Measurements from ENCODE around the gene OR14J1. TPM values are rescaled to one million over a fixed set of nuclear protein-coding genes. Genes with fewer than 3 reads are reported as not detected.

OR14J1 gene
- total RNA-seq, 2 donors from 2014 or later, result not detected

- no peaks in the 10 kb centered on the region for H3K36me3 Mint-ChIP-seq (ENCODE audit: low read depth)
- ATAC-seq (replicated peaks), result no peak
- H3K4me1 Mint-ChIP-seq, result no peaks in the 10 kb centered on the region
- no peak overlapping the region for H3K27ac Mint-ChIP-seq
- H3K4me3 Mint-ChIP-seq, result no peak overlapping the region
- H3K9me3 Mint-ChIP-seq, result peaks cover 7% of the 10 kb centered on the region
- H3K27me3 Mint-ChIP-seq, result peaks cover 52% of the 10 kb centered on the region
Observed at GRCh38 chr6:29355603-29356002, 54.1 kb downstream of the OR14J1 start.

Other genes with a start within 250 kb of the OR14J1 start
- not detected for gene OR2B3, start 214.4 kb upstream of the OR14J1 start, total RNA-seq
- not detected for gene OR2J1, start 202.2 kb upstream of the OR14J1 start, total RNA-seq
- not detected for gene OR2J3, start 193.6 kb upstream of the OR14J1 start, total RNA-seq
- gene OR2J2, start 130.8 kb upstream of the OR14J1 start, total RNA-seq, result not detected
- not detected for gene OR5V1, start 67.2 kb downstream of the OR14J1 start, total RNA-seq
- not detected for gene OR12D3, start 73.6 kb downstream of the OR14J1 start, total RNA-seq
- not detected for gene OR12D2, start 93.9 kb downstream of the OR14J1 start, total RNA-seq
- not detected for gene OR12D1, start 113.2 kb downstream of the OR14J1 start, total RNA-seq
- gene OR10C1, start 137.6 kb downstream of the OR14J1 start, total RNA-seq, result not detected
- gene OR11A1, start 155.4 kb downstream of the OR14J1 start, total RNA-seq, result not detected
- not detected for gene OR2H1, start 155.5 kb downstream of the OR14J1 start, total RNA-seq
- gene MAS1L, start 186.3 kb downstream of the OR14J1 start, total RNA-seq, result not detected

All from activated T-helper 17 cell treated with anti-CD3 and anti-CD28 coated beads, Interleukin-2, amount 50 U/mL, for 72 hours (primary cell).